ENCODE data around the gene PTPRQ.
"Not testable (repeated sequence)": the region's sequence is repeated elsewhere in the genome, so short reads cannot be mapped to it uniquely, and the experiment has no call there.

Gene PTPRQ

GRCh38 chr12:80655751-80656150 is 211.7 kb downstream of the PTPRQ start:
- no peak for DNase-seq (ENCODE audit: low read depth)
- no peak overlapping the region for H3K4me3 ChIP-seq (ENCODE audit: low read depth, low read length)
- no peak for TF ChIP-seq CTCF (IDR thresholded peaks at IDR 0.05; ENCODE audit: low read depth, low read length, missing control alignments)

- H3K4me3 ChIP-seq (ENCODE audit: low read depth, low read length), result no peak overlapping the region
- no peak for DNase-seq (ENCODE audit: low read depth)
Measured at GRCh38 chr12:80659512-80660063, 215.6 kb downstream of the PTPRQ start.

GRCh38 chr12:80662586-80662985 is 218.6 kb downstream of the PTPRQ start:
- H3K4me3 ChIP-seq (ENCODE audit: low read depth, low read length), result no peak overlapping the region
- DNase-seq (ENCODE audit: low read depth), result no peak
- TF ChIP-seq CTCF (IDR thresholded peaks at IDR 0.05; ENCODE audit: low read depth, low read length, missing control alignments), result no peak

More at GRCh38 chr12:80659512-80660063, 215.6 kb downstream of the PTPRQ start:
- TF ChIP-seq CTCF (IDR thresholded peaks at IDR 0.05; ENCODE audit: low read depth, low read length, missing control alignments), result no peak

- DNase-seq (ENCODE audit: low read depth), result no peak
- TF ChIP-seq CTCF (IDR thresholded peaks at IDR 0.05; ENCODE audit: low read depth, low read length, missing control alignments), result no peak
- no peak overlapping the region for H3K4me3 ChIP-seq (ENCODE audit: low read depth, low read length)
Measured at GRCh38 chr12:80670214-80670613, 226.2 kb downstream of the PTPRQ start.

- not testable (repeated sequence) for H3K4me3 ChIP-seq (ENCODE audit: low read depth, low read length); DNase-seq (ENCODE audit: low read depth)
Measured at GRCh38 chr12:80676042-80676636, 232.1 kb downstream of the PTPRQ start.

GRCh38 chr12:80676856-80677255 is 232.8 kb downstream of the PTPRQ start:
- no peak for TF ChIP-seq CTCF (IDR thresholded peaks at IDR 0.05; ENCODE audit: low read depth, low read length, missing control alignments)
- no peak for DNase-seq (ENCODE audit: low read depth)
- no peak overlapping the region for H3K4me3 ChIP-seq (ENCODE audit: low read depth, low read length)

GRCh38 chr12:80677994-80678393 is 234.0 kb downstream of the PTPRQ start:
- DNase-seq (ENCODE audit: low read depth), result no peak
- H3K4me3 ChIP-seq (ENCODE audit: low read depth, low read length), result no peak overlapping the region
- no peak for TF ChIP-seq CTCF (IDR thresholded peaks at IDR 0.05; ENCODE audit: low read depth, low read length, missing control alignments)
